GM12878 (cell line): Measurements from ENCODE around the gene KCNK13. TPM values are rescaled to one million over a fixed set of nuclear protein-coding genes. Genes with fewer than 3 reads are reported as not detected.

Source experiments
- ATAC-seq: fragments of 200-7000 bp; cut with Tn5 transposase; 3 replicates; pipeline ENCODE4 v1.9.1; 2020; ENCODE audit warnings: mild to moderate bottlenecking, moderate library complexity
- BruUV-seq: library from RNA; stranded (reverse); fragments of 400-500 nt; replicated peaks from 2 replicates; lab custom pipeline; 2021; lab: Mats Ljungman, UMichigan
- CTCF ChIA-PET: fragments of 300-600 bp; sonication (Branson Sonifier 250); formaldehyde crosslinking; extraction: SDS; loops from one replicate; lab custom pipeline; 2021; ENCODE audit warnings: inconsistent platforms; lab: Yijun Ruan, JAX
- POLR2A ChIA-PET: fragments of 350-600 bp; formaldehyde crosslinking; extraction: SDS; loops from one replicate; lab custom pipeline; 2021; ENCODE audit warnings: inconsistent platforms; lab: Charles Lee
- RAD21 ChIA-PET: fragments of 300-600 bp; sonication (Branson Sonifier 250); formaldehyde crosslinking; loops from one replicate; lab custom pipeline; 2023; ENCODE audit warnings: antibody characterized with exemption; ENCODE audit not compliant: unreplicated experiment; lab: Charles Lee
- SMC1A ChIA-PET: fragments of 300-600 bp; sonication (Branson Sonifier 250); formaldehyde crosslinking; loops from one replicate; lab custom pipeline; 2023; ENCODE audit not compliant: unreplicated experiment, uncharacterized antibody; lab: Charles Lee
- DNase-seq: peaks from one replicate; pipeline ENCODE4 v3.0.0-alpha.2; 2011; ENCODE audit warnings: low read depth, low spot score
- FAIRE-seq: peaks from 3 replicates; lab custom pipeline; 2011; peaks lifted over from hg19 to GRCh38; lab: Jason Lieb, UNC
- H2AFZ ChIP-seq: 2 replicates; pipeline ENCODE4 v1.6.0; 2011; ENCODE audit warnings: low read depth, low read length, control low read depth; ENCODE audit not compliant: control insufficient read depth
- H3K27ac ChIP-seq: 2 replicates; pipeline ENCODE4 v1.5.1; 2011; ENCODE audit warnings: control low read depth; ENCODE audit not compliant: control insufficient read depth, insufficient read depth
- H3K27me3 ChIP-seq, 2 experiments: replicated peaks in 1 of 2; 2 replicates each; pipeline versions ENCODE4 v1.6.0 to v1.6.1; 2011; ENCODE audit warnings: low read length in 1 of 2; ENCODE audit not compliant: control insufficient read depth in 2 of 2, insufficient read depth in 2 of 2
- H3K36me3 ChIP-seq, 2 experiments: 2 replicates each; pipeline ENCODE4 v1.5.1; 2011; ENCODE audit warnings: low read length in 1 of 2; ENCODE audit not compliant: control insufficient read depth in 2 of 2, insufficient read depth in 2 of 2
- H3K4me1 ChIP-seq: 2 replicates; pipeline ENCODE4 v1.6.1; 2011; ENCODE audit warnings: mild to moderate bottlenecking, low read length, moderate library complexity, mixed read lengths; ENCODE audit not compliant: control insufficient read depth, insufficient read depth
- H3K4me2 ChIP-seq: 2 replicates; pipeline ENCODE4 v1.6.0; 2011; ENCODE audit warnings: control low read depth; ENCODE audit not compliant: control insufficient read depth, insufficient read depth
- H3K4me3 ChIP-seq: fragments of 200-600 bp; sonication (generic); 2 replicates; pipeline ENCODE4 v1.5.1; 2016
- H3K79me2 ChIP-seq: 2 replicates; pipeline ENCODE4 v1.6.0; 2011; ENCODE audit warnings: low read length; ENCODE audit not compliant: control insufficient read depth, insufficient read depth
- H3K9ac ChIP-seq: 2 replicates; pipeline ENCODE4 v1.8.0; 2011; ENCODE audit warnings: low read length, control low read depth, mixed read lengths; ENCODE audit not compliant: control insufficient read depth, insufficient read depth
- H3K9me3 ChIP-seq: replicated peaks from 3 replicates; pipeline ENCODE4 v1.5.1; 2011; ENCODE audit warnings: mild to moderate bottlenecking, low read length; ENCODE audit not compliant: control insufficient read depth, insufficient read depth
- H4K20me1 ChIP-seq: 2 replicates; pipeline ENCODE4 v1.6.0; 2011; ENCODE audit not compliant: control insufficient read depth, insufficient read depth
- BRCA1 ChIP-seq: IDR thresholded peaks from 2 replicates; pipeline ENCODE4 v1.6.1; 2011; ENCODE audit warnings: low read depth, low read length, improper control_type of control experiment
- CEBPB ChIP-seq, 2 experiments: fragments of 150-350 bp in 1 of 2; IDR thresholded peaks; 2 replicates each; pipeline ENCODE4 v1.6.1; 2012 to 2014; ENCODE audit warnings: low read depth in 2 of 2, low read length in 2 of 2, borderline replicate concordance in 1 of 2, inconsistent platforms in 1 of 2
- E2F4 ChIP-seq: IDR thresholded peaks from 2 replicates; pipeline ENCODE4 v1.6.1; 2012; ENCODE audit warnings: low read depth, low read length, improper control_type of control experiment
- EGR1 ChIP-seq, 2 experiments: IDR thresholded peaks; 1 replicate in 1 of 2; 2 replicates in 1 of 2; pipeline ENCODE4 v1.6.1; 2011 to 2012; ENCODE audit warnings: low read depth in 2 of 2, low read length in 2 of 2, borderline replicate concordance in 1 of 2, mild to moderate bottlenecking in 1 of 2, moderate library complexity in 1 of 2
- GABPA ChIP-seq: IDR thresholded peaks from 2 replicates; pipeline ENCODE4 v1.6.1; 2014; ENCODE audit warnings: antibody characterized with exemption, low read depth, mild to moderate bottlenecking, inconsistent platforms
- HDAC2 ChIP-seq: fragments of 200-600 bp; sonication (generic); IDR thresholded peaks from 2 replicates; pipeline ENCODE4 v1.6.1; 2017
- NFYB ChIP-seq: IDR thresholded peaks from 2 replicates; pipeline ENCODE4 v1.6.1; 2011; ENCODE audit warnings: low read depth, mild to moderate bottlenecking, low read length, improper control_type of control experiment, moderate library complexity; ENCODE audit not compliant: insufficient read depth
- POLR2AphosphoS2 ChIP-seq: IDR thresholded peaks from 2 replicates; pipeline ENCODE4 v1.6.1; 2011; ENCODE audit warnings: low read depth, mild to moderate bottlenecking, low read length, improper control_type of control experiment, moderate library complexity
- RCOR1 ChIP-seq: conservative IDR thresholded peaks from 2 replicates; pipeline ENCODE4 v1.6.1; 2012; ENCODE audit warnings: low read depth, low read length, improper control_type of control experiment
- SREBF1 ChIP-seq: IDR thresholded peaks from 2 replicates; pipeline ENCODE4 v1.6.1; 2012; ENCODE audit warnings: mild to moderate bottlenecking, low read length
- SUZ12 ChIP-seq: fragments of 200-600 bp; sonication (generic); IDR thresholded peaks from one replicate; pipeline ENCODE4 v1.6.1; 2018; ENCODE audit warnings: antibody characterized with exemption, mild to moderate bottlenecking; ENCODE audit not compliant: unreplicated experiment
- TCF12 ChIP-seq: IDR thresholded peaks from 2 replicates; pipeline ENCODE4 v1.6.1; 2011; ENCODE audit warnings: low read depth, mild to moderate bottlenecking, low read length
- WGBS: methylation state at CpG from one replicate; pipeline ENCODE4 v1.1.6; 2016; ENCODE audit warnings: low lambda C conversion rate; ENCODE audit not compliant: insufficient replicate concordance, insufficient coverage; ENCODE audit errors: missing lambda C conversion rate; 5-methylcytosine and 5-hydroxymethylcytosine counted together
- in situ Hi-C: fragments of 300-500 bp; cut with MboI; formaldehyde crosslinking; loops from 9 replicates; pipeline ENCODE4 v1.14.3; 2018; ENCODE audit warnings: mixed read lengths
- intact Hi-C: fragments of 100-400 bp; cut with micrococcal nuclease; formaldehyde crosslinking; loops from one replicate; pipeline ENCODE4 v1.14.2; 2022; ENCODE audit not compliant: unreplicated experiment
- polyA plus RNA-seq, 11 experiments: library from polyadenylated mRNA; depleted of rRNA in 4 of 11; unstranded in 6 of 11; stranded (reverse) in 5 of 11; fragments of >200 nt; fragmentation: Nextera tagmentation in 4 of 11; fragmentation: Illumina TruSeq in 1 of 11; extraction: Ambion mirVana in 4 of 11; extraction: Trizol in 1 of 11; gene quantifications; 1 replicate in 1 of 11; 2 replicates in 10 of 11; pipeline versions ENCODE4 v1.2.1 to v1.2.3, GENCODE V29; 2011 to 2016; ENCODE audit warnings: inconsistent platforms in 2 of 11, missing spikeins in 2 of 11, low read depth in 1 of 11
- total RNA-seq, 4 experiments: library from RNA; depleted of rRNA in 3 of 4; stranded (reverse); fragments of >200 nt in 3 of 4; fragmentation: Illumina TruSeq in 1 of 4; extraction: Trizol in 1 of 4; gene quantifications; 2 replicates each; pipeline versions ENCODE4 v1.2.1 to v1.2.3, GENCODE V29; 2013 to 2021

Gene KCNK13
- total and polyA plus RNA-seq, 10 of the 15 experiments (the other 5 are each of a cell fraction or from before 2014, with no cell fraction given), result not detected

- Histone ChIP-seq H3K9ac (no peak overlapping the region), H3K27ac (no peak overlapping the region), H3K36me3 (peaks cover 0 to 3% of the 10 kb centered on the region in 2 experiments; a peak in 3 of 4 replicates), H4K20me1 (no peaks in the 10 kb centered on the region), H2AFZ (no peak overlapping the region), H3K4me2 (no peak overlapping the region), H3K4me1 (no peaks in the 10 kb centered on the region), H3K4me3 (no peak overlapping the region), H3K9me3 (no peaks in the 10 kb centered on the region), H3K79me2 (no peaks in the 10 kb centered on the region), H3K27me3 (no peaks in the 10 kb centered on the region)
- FAIRE-seq, result no peak
- intact Hi-C loops (no loop called here), in situ Hi-C loops (no loop called here)
- 74% methylated on average over 3 of the region's 3 CpGs for WGBS
- ChIA-PET POLR2A (no interaction called here), SMC1A (no interaction called here), RAD21 (no interaction called here), CTCF (no interaction called here)
- no peak for DNase-seq
- TF ChIP-seq GABPA (no peak), POLR2AphosphoS2 (no peak), NFYB (no peak), SREBF1 (no peak), EGR1 (IDR thresholded peaks at IDR 0.05; ENCODE audit: borderline replicate concordance in 1 of 2, low read depth in 2 of 2, low read length in 2 of 2) (no peak), RCOR1 (no peak), BRCA1 (no peak), CEBPB (IDR thresholded peaks at IDR 0.05; ENCODE audit: borderline replicate concordance in 1 of 2, low read depth in 2 of 2, low read length in 2 of 2) (no peak), SUZ12 (no peak), TCF12 (no peak), E2F4 (no peak), HDAC2 (no peak)
- ATAC-seq, result no peak
- BruUV-seq, result no TSS peak
Measured at GRCh38 chr14:90049390-90049789, 12.4 kb upstream of the KCNK13 start.
